Right atrium auricular region (tissue), 2 donors: ENCODE data around the gene MERTK. TPM values are rescaled to one million over a fixed set of nuclear protein-coding genes. Genes with fewer than 3 reads are reported as not detected.

ENCODE experiments used
- DNase-seq: peaks from one replicate; pipeline ENCODE4 v3.0.0-alpha.2; 2019; ENCODE audit warnings: low spot score
- H3K27ac ChIP-seq, 2 donors: fragments of 200-600 bp; sonication (generic); 1 replicate in 1 of 2; 2 replicates in 1 of 2; pipeline ENCODE4 v1.5.1; 2016 to 2019
- H3K27me3 ChIP-seq, 2 donors: fragments of 200-600 bp; sonication (generic); one replicate each; pipeline versions ENCODE4 v1.5.1 to v1.6.0; 2017 to 2019
- H3K36me3 ChIP-seq: fragments of 200-600 bp; sonication (generic); one replicate; pipeline ENCODE4 v1.5.1; 2016
- H3K4me1 ChIP-seq, 2 donors: fragments of 200-600 bp; sonication (generic); one replicate each; pipeline versions ENCODE4 v1.5.1 to v1.6.0; 2017 to 2019
- H3K4me3 ChIP-seq, 2 donors: fragments of 200-600 bp; sonication (generic); 1 replicate in 1 of 2; 2 replicates in 1 of 2; pipeline ENCODE4 v1.5.1; 2017 to 2019; ENCODE audit warnings: mild to moderate bottlenecking in 1 of 2, moderate library complexity in 1 of 2
- H3K9me3 ChIP-seq, 2 donors: fragments of 200-600 bp; sonication (generic); one replicate each; pipeline ENCODE4 v1.5.1; 2019
- CTCF ChIP-seq, 2 donors: fragments of 200-600 bp; sonication (generic); IDR thresholded peaks; one replicate each; pipeline ENCODE4 v1.5.1; 2019; ENCODE audit warnings: antibody characterized with exemption in 2 of 2
- total RNA-seq, 2 donors: library from RNA; depleted of rRNA; stranded (reverse); fragments of >200 nt; gene quantifications; one replicate each; pipeline ENCODE4 v1.1.0, GENCODE V29; 2016

MERTK gene
- total RNA-seq, 2 donors from 2014 or later = 4.9 to 13.7 TPM

DNA sequence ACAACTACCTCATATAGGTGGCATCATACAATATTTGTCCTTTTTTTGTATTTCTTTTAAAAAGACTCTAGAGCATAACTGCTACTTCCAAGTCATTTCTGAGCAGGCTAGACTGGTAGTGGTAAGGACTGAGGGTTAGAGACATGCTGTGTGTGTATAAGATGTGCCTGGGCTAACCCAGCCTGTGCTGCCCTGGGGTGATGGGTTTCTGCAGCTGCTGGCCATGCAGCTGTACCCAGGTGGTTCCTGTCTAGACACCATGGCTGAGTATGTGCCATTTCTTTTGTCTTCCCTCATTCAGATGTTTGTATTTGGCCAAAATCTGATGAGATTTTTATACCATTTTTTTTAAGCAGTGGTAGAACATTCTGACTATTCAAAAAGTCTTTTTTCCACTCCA, 40.0 kb downstream of the MERTK start:
- H3K36me3 ChIP-seq = no peaks in the 10 kb centered on the region
- H3K4me1 ChIP-seq = no peaks in the 10 kb centered on the region
- H3K9me3 ChIP-seq = no peaks in the 10 kb centered on the region
- no peak for TF ChIP-seq CTCF (IDR thresholded peaks at IDR 0.05)
- no peak overlapping the region for H3K4me3 ChIP-seq
- DNase-seq = no peak
- H3K27ac ChIP-seq = no peak overlapping the region
- no peaks in the 10 kb centered on the region for H3K27me3 ChIP-seq

DNA sequence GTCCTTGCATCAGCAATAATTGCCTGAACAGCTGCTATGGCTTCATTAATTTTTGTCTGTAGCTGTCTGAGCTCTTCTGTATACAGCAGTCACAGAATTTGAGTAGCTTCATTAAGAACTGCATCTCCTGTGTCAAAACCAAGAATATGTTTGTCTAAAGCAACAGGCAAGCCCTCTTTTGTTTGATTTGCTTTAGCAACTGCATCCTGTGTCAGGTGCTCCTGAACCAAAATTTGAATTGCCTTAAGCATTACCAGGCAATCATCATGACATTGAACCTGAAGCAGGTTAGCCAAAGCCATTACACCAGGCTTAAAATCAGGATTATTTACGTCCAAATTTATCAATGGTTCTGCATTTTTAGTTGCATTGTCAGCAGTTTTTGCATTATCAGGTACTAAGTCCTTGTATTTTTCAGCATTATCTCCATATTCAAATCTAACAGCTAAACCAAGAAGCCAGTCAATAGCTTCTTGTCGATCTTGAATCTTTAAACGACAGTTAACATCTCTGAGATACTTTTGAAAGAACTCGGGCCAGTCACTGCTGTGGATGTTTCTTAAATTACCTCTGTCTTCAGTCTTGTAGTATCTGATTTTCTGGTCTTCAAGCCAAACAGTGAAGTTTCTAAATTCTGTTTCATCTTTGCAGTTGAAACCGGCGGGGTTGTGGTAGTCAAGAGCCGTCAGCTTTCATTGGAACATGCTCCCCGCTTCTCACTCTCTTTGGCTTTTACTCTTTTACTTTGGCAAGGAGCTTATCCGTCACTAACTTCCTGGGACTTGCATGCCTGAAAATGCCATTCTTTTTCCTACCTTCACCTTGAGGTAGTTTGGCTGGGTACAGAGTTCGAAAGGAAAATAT, 42.2 kb downstream of the MERTK start:
- Histone ChIP-seq H3K9me3 (no peaks in the 10 kb centered on the region), H3K27me3 (no peaks in the 10 kb centered on the region), H3K4me3 (no peak overlapping the region), H3K27ac (no peak overlapping the region), H3K4me1 (peaks cover 0 to 2% of the 10 kb centered on the region in 2 donors), H3K36me3 (no peaks in the 10 kb centered on the region)
- no peak for DNase-seq
- TF ChIP-seq CTCF (IDR thresholded peaks at IDR 0.05) = no peak

DNA sequence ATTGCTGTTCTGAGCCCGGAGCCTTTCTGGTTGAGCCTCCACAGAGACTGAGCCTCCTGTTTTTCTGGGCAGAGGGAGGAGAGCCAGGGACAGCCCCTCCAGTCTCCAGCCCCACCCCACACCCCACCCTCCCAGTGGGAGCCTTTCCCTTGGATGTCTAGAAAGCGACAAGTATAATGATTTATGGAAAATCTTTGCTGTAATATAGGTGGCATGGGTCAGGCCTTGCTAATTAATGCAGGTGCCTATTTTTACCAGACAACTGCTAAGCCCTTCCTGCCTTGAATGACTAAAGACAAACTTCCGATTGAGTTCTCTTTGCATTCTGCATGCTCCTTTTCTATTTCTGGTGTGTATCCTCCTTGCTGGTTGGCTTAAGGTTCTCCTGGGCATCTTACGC, 43.1 kb downstream of the MERTK start:
- no peak for DNase-seq
- Histone ChIP-seq H3K27ac (no peak overlapping the region), H3K9me3 (no peaks in the 10 kb centered on the region), H3K36me3 (no peaks in the 10 kb centered on the region), H3K27me3 (no peaks in the 10 kb centered on the region), H3K4me1 (peaks cover 0 to 12% of the 10 kb centered on the region in 2 donors), H3K4me3 (no peak overlapping the region)
- no peak for TF ChIP-seq CTCF (IDR thresholded peaks at IDR 0.05)

- Histone ChIP-seq H3K4me3 (no peak overlapping the region), H3K27me3 (no peaks in the 10 kb centered on the region), H3K9me3 (no peaks in the 10 kb centered on the region), H3K4me1 (peaks cover 0 to 24% of the 10 kb centered on the region in 2 donors), H3K36me3 (peaks cover 10% of the 10 kb centered on the region), H3K27ac (no peak overlapping the region)
- DNase-seq = no peak
- no peak for TF ChIP-seq CTCF (IDR thresholded peaks at IDR 0.05)
Measured at GRCh38 chr2:111944531-111945210, 46.3 kb downstream of the MERTK start.

GRCh38 chr2:111945444-111946293, 47.3 kb downstream of the MERTK start:
- no peaks in the 10 kb centered on the region for H3K9me3 ChIP-seq
- peak overlapping the region; percentile 32 to 68 for H3K27ac ChIP-seq
- DNase-seq = no peak
- no peaks in the 10 kb centered on the region for H3K27me3 ChIP-seq
- H3K36me3 ChIP-seq = peaks cover 10% of the 10 kb centered on the region
- H3K4me1 ChIP-seq = peaks cover 0 to 24% of the 10 kb centered on the region in 2 donors
- no peak overlapping the region for H3K4me3 ChIP-seq
- TF ChIP-seq CTCF (IDR thresholded peaks at IDR 0.05) = no peak
